Medulla oblongata (tissue), 1 donor: ENCODE results near the gene ZNF26.
"Not testable (repeated sequence)": the region's sequence is repeated elsewhere in the genome, so short reads cannot be mapped to it uniquely, and the experiment has no call there.

Experiments used
- DNase-seq: peaks from one replicate; pipeline ENCODE4 v3.0.0-alpha.2; 2015; ENCODE audit errors: extremely low spot score

ZNF26 gene

DNA sequence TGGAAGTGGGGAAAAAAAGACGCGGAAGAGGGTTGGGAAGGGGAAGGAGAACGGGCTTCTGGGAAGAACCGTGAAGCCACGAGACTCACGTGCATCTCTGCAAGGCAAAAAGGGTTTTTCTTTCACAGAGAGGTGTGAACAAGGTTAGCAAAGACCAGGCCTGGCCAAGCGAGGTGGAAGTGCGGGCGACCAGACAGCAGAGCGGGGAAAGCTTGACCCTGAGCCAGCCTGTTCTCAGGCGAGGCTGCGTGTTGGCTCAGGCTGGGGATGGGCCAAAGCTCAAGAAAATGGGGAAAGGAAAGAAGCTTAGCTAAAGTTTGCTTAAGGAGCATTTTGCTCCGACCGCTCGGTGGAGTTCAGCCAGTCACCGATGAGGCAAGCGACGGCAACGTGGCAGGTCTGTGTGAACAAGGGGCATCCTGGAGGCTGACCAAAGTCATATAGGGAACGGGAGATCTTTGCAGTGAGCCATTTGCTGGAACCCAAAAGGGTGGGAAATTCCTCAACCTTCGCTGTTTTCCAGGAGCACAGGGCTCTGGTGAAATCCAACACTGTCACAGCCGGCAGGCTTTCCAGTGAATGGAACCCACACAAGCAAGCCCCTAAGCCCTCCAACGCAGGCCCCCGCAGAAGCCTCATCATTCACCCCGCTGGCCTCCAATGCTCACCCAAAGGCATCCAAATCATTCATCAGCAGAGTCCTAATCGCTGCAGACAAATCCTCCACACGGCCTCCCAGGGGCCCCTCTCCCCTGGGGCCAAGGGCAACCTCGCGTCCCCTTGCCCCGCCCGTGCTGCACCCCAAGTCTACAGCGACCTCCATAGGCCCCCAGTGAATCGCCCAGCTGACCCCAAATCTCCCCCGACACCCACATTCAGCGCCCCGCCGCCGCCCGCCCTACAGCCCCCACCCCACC is 30.8 kb upstream of the ZNF26 start:
- peak; percentile 28 for DNase-seq

DNA sequence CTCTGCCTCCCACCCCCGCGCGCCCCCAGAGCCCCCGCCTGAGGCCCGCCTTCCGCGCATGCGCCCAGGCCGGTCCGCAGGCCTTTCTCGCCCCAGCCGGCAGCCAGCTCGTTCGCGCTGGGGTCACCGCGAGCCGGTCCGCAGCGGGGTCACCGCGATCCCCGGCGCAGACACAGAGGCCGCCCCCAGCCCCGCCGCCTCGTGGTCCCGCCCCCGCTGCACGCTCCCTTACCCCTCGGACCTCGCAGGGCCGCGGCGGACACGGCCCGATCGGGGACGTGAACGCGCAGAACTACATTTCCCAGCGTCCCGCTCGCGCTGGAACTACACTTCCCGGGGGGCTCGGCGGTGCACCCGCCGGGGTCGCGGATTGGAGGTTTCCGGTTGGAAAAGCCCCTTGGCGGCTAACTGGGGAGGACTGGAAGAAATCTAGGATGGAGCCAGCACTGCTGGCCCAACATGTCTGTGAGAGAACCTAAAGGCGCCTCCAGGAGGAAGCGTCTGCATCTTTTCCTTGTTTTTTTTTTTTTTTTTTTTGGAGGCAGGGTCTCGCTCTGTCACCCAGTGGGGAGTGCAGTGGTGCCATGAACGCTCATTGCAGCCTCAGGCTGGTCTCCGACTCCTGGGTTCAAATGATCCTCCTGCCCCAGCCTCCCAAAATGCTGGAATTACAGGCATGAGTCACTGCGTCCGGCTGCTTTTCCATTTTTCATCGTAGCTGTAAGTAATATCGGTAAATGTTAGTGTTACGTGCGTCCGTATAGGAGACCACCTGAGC is 30.0 kb upstream of the ZNF26 start, which contains the start of gene ZNF605:
Gene ZNF605, minus strand, starts transcription at position 296 of the 778 bp plus-strand sequence. CDS start 10,671 bp downstream, outside the sequence.
- peak; percentile 91 for DNase-seq

DNA sequence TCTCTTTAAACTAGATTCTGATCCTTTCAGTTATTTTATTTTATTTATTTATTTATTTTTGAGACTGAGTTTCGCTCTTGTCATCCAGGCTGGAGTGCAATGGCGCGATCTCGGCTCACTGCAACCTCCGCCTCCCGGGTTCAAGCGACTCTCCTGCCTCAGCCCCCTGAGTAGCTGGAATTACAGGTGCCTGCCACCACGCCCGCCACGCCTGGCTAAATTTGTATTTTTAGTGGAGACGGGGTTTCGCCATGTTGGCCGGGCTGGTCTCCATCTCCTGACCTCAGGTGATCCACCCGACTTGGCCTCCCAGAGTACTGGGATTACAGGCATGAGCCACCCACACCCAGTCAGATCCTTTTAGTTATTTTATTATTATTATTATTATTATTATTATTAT is 24.4 kb upstream of the ZNF26 start:
- not testable (repeated sequence) for DNase-seq

DNA sequence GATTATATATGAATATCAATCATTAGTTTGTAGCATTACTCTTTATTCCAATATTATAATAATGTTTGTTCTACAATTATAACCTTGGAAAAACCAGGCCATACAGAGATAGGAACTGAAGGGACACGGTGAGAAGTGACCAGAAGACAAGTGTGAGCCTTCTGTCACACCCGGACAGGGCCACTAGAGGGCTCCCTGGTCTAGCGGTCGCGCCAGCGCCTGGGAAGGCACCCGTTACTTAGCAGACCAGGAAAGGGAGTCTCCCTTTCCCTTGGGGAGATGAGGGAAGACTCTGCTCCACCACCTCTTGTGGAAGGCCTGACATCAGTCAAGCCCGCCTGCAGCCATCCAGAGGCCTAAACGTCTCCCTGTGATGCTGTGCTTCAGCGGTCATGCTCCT is 22.2 kb upstream of the ZNF26 start:
- peak; percentile 33 for DNase-seq

DNA sequence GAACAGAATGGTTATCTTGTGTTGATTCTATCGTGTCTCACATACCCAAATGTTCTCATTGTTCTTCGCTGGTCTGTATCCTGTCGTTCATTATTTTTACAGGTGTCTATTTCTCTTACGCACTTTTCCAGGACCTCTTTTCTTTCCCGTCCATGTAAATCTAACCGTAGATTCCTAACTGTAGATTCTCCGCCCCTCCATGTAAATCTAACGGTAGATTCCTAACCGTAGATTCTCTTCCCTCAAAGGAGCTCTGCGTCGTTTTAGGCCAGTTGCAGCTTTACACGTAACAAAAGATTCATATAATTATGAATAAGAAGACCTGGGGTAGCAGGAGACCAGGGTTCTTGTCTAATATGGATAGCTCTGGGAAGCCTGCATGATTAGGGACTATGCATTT is 20.4 kb upstream of the ZNF26 start:
- no peak for DNase-seq

DNA sequence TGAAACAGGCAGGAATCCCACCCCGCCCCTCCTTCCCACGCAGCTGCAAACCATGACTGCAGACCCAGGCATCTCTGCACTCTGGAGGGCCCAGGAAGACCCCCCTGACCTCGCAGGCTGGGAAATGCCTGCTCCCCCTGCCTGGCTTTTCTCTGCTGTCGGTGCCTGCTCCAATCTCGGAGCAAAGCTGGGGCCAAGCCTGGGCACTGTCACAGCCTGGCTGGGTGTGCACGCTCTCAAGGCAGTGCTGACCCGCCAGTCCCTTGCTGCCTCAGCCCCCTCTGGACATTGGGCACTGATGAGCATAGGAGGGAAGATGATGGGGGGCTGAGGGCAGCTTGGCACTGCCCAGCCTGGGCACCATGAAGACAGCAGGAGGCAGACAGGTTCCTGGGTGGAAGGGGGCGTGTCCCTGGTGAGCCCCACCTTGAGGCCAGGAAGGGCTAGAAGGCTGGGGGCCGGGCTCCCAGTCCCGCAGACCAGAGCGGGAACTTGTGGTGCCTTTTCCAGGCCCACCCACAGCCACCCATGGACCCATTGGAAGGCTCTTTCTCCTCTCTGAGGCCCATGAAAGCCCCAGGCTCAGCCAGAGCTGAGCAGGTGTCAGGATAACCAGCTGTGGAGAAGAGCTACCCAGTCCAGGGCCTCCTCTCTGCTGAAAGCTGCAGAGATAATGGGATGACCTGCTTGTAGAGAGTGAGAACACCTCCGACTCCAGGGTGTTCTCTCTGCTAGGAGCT is 19.3 kb upstream of the ZNF26 start:
- no peak for DNase-seq

DNA sequence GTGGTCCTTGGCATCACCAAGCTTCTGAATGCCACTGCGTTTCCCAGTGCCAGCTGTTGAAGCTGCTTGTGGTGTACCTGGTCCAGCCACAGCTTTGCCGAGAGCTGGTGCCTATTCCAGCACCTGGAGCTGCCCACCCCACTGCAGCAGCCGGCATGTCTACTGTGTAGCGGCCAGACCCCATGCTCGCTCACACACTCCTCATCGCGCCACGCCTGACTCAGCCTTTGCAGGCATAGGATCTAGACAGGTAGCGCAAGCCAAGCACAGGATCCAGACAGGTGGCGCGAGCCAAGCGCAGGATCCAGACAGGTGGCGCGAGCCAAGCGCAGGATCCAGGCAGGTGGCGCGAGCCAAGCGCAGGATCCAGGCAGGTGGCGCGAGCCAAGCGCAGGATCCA is 18.4 kb upstream of the ZNF26 start:
- no peak for DNase-seq

DNA sequence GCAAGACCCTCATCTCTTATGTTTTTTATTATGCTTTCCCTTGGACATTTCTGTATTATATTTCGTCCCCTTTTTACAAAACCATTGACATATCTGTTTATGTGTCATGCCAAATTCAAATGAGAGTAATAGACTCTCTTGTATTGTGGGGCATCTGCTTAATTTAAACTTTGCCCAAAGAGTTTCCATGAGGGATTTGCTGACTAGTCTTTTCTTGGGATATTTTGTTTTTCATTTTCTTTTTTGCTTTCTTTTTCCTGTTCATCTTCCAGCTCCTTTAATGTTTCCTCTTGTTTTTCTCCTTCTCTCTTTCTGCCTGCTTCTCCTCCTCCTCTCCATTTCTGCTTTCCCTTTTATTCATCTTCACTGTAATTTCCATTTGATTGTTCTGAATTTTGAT is 13.8 kb upstream of the ZNF26 start:
- DNase-seq = no peak

DNA sequence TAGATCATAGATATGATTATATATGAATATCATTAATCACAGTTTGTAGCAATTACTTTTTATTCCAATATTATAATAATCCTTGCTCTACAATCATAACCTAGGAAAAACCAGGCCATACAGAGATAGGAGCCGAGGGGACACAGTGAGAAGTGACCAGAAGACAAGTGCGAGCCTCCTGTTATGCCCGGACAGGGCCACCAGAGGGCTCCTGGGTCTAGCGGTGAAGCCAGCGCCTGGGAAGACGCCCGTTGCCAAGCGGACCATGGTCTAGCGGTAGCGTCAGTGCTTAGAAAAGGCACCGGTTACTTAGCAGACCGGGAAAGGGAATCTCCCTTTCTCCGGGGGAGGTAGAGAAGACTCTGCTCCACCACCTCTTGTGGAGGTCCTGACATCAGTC is 9.3 kb upstream of the ZNF26 start:
- DNase-seq = not testable (repeated sequence)

DNA sequence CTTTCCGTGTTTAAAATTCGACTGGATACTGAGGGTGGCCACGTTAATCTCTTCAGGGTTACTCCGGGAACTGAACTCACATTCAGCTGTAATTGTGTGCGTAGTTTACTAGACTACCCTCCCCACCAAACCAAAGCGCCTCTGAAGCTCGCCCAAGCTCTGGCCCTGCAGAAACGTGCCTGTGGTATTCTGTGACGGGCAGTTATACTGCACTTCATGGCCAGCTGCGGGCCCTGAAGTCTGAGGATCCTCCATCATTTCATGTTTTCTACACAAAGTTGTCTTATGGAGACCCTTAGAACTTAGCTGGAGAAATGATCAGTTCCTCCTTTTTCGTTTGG is 688 bp downstream of the ZNF26 start:
- DNase-seq = no peak

DNA sequence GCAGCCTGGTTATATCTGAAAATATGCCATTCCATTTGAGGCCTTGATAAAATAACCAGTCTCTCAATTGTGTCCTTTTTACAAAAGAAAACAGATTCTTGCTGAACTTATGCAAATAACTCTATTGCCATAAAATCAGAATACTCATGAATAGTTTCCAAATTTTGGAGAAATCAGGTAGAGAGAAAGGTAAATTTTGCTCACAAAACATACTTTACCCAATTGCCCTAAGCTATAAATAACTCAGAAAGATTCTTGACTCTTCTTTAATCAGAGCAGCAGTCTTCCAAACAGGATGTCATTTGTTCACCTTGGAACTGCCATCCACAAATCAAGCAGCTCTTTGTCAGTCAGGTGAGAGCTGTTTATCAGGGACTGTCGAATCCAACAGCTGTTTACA is 12.6 kb downstream of the ZNF26 start:
- no peak for DNase-seq

DNA sequence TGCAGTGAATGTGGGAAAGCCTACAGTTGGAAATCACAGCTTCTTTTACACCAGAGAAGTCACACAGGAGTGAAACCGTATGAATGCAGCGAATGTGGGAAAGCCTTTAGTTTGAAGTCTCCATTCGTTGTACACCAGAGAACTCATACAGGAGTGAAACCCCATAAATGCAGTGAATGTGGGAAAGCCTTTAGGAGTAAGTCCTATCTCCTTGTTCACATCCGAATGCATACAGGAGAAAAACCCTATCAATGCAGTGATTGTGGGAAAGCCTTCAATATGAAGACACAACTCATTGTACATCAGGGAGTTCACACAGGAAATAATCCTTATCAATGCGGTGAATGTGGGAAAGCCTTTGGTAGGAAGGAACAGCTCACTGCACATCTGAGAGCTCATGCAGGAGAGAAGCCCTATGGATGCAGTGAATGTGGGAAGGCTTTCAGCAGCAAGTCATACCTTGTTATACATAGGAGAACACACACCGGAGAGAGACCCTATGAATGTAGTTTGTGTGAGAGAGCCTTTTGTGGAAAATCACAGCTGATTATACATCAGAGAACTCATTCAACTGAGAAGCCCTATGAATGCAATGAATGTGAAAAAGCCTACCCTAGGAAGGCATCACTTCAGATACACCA is 24.6 kb downstream of the ZNF26 start:
- DNase-seq = no peak

DNA sequence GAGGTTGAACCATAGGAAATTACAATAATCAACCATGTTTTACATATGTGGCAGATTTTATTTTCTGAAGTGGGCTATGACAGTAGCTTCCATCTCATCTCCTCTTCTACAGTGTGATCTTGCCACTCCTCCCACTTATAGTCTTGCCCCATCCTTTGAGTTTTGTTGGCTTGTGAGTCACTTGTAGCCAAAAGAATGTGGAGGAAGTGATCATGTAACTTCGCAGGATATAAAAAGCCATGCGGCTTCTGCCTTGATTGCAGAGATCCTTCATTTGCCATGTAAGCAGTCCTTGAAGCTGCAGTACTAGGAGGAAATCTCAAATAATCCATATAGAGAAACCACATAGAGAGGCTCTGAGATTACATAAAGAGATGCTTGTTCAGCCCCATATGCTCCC is 37.4 kb downstream of the ZNF26 start:
- DNase-seq = no peak

DNA sequence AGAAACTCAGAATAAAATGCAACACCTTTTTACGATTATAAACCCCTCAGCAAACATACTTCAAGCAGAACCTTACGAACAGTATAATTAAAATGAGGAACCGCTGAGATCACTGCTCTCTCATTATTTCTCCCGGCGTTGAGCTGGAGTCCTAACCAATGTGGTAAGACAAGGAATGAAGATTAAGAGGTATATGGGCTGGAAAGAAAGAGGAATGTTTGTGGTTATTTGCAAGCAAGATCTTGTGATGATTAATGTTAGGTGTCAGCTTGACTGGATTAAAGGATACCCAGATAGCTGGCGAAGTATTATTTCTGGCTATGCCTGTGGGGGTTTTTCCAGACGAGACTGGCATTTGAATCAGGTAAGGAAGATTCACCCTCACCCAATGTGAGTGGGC is 40.8 kb downstream of the ZNF26 start:
- DNase-seq = no peak

DNA sequence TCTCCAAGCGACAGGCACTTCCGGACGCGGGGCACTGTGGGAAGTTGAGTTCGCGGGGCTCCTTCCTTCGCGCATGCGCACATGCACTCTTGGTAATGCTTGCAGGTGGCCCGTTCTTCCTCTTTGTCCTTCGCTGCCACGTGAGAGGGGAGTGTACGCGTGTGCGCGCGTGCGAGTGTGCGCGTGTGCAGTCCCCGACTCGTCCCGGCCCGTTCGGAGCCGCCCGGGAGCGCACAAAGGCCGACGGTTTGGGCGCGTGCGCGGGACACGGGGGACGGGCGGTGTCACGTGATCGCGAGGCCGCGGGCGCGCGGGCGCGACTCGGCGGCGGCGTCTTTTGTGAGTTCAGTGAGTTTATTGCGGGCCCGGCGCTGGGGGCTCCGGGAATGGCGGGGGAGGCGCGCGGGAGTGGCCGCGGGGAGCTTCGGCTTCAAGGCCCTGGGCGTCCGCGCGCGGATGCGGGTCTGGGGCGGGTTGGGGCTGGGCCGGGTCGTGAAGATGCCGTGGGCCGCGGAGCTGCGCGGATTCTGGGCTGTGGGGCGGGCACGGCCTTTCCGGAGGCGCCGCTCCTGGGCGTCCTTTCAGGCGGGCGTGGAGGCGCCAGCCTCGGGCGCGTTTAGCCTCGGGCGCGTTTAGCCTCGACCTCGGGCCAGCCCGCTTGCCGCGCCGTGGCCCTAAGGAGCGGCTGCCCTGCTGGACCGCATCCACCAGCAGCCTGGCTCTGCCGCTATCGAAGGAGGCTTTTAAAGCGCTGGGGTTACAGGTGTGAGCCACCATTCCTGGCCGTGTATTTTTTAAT is 51.2 kb downstream of the ZNF26 start, which contains the start of gene ZNF84:
Gene ZNF84, plus strand, starts transcription at position 303 of the 799 bp plus-strand sequence. CDS start 3,959 bp downstream, outside the sequence.
- peak; percentile 98 for DNase-seq

DNA sequence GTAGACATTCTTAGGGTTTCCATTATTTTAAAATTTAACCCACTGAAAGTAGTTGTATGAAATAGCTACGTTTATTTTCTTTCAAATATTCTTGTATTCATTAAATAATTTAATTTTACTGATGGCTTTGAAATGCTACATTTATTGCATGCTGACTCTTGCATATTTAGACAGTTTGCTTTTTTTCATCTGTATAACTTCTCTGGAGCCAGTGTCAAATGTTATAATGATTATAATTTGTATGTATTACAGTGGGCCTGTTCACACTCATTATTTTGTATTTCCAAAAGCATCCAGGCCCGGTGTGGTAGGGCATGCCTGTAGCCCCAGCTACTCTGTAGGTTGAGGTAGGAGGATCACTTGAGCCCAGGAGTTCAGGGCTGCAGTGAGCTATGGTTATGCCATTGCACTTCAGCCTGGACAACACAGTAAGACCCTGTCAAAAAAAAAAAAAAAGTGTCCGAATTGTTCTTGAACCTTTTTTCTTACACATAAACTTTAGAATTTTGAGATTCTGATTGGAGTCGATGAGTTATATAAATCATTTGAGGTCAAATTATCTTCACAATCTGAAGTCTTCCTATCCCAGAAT is 52.0 kb downstream of the ZNF26 start:
- no peak for DNase-seq

DNA sequence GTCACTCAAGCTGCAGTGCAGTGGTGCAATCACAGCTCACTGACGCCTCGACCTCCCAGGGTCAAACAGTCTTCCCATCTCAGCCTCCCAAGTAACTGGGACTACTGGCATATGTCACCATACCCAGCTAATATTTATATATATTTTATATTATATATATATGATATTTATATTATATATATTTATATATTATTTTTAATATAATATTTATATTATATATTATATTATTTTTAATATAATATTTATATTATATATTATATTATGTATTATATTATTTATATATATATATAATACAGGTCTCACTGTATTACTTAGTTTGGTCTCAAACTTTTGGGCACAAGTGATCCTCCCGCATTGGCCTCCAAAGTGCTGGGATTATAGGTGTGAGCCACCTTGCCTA is 60.5 kb downstream of the ZNF26 start:
- DNase-seq = no peak

DNA sequence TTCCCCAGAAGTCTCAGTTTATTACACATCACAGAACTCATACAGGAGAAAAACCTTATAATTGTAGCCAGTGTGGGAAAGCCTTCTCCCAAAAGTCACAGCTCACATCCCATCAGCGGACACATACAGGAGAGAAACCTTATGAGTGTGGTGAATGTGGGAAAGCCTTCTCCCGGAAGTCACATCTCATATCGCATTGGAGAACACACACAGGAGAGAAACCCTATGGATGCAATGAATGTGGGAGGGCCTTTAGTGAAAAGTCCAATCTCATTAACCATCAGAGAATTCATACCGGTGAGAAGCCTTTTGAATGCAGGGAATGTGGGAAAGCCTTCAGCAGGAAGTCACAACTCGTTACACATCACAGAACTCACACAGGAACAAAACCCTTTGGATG is 71.3 kb downstream of the ZNF26 start:
- DNase-seq = no peak

DNA sequence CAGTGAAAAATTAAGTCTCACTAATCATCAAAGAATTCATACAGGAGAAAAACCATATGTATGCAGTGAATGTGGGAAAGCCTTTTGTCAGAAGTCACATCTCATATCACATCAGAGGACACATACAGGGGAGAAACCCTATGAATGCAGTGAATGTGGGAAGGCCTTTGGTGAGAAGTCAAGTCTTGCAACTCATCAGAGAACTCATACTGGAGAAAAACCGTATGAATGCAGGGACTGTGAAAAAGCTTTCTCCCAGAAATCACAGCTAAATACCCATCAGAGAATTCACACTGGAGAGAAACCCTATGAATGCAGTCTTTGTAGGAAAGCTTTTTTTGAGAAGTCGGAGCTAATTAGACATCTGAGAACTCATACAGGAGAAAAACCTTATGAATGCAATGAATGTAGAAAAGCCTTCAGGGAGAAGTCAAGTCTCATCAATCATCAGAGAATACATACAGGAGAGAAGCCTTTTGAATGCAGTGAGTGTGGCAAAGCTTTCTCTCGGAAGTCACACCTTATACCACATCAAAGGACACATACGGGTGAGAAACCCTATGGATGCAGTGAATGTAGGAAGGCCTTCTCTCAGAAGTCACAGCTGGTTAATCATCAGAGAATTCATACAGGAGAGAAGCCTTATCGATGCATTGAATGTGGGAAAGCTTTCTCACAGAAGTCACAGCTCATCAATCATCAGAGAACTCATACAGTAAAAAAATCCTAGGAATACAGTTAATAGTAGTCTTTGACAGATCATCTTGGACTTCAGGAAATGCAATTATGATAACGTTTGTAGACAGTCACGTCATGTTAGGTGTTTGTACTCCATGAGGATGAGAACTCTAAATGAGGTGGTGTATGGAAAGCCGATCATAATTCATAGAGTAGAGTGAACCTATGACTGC is 72.3 kb downstream of the ZNF26 start:
- DNase-seq = no peak
